ENCODE measurements around the gene PNLDC1. TPM values are rescaled to one million over a fixed set of nuclear protein-coding genes. Genes with fewer than 3 reads are reported as not detected.
A peak's percentile ranks its signal among the peaks of the same experiment; 100 is the strongest.

Gene PNLDC1
- total and polyA plus RNA-seq, 7 donors, result 0.13 to 1.1 (median 0.71) TPM; not detected in 4

GRCh38 chr6:159754959-159755914 is 44.8 kb upstream of the PNLDC1 start:
- H3K4me1 ChIP-seq, result no peaks in the 10 kb centered on the region
- intact Hi-C loops (cut with DNase I), result loop anchor here (5.0 kb wide), 1 partner anchor 32 kb away; the partner anchor contains the start of gene TCP1
- H3K27me3 ChIP-seq, result no peaks in the 10 kb centered on the region
- TF ChIP-seq, protein P1, sequence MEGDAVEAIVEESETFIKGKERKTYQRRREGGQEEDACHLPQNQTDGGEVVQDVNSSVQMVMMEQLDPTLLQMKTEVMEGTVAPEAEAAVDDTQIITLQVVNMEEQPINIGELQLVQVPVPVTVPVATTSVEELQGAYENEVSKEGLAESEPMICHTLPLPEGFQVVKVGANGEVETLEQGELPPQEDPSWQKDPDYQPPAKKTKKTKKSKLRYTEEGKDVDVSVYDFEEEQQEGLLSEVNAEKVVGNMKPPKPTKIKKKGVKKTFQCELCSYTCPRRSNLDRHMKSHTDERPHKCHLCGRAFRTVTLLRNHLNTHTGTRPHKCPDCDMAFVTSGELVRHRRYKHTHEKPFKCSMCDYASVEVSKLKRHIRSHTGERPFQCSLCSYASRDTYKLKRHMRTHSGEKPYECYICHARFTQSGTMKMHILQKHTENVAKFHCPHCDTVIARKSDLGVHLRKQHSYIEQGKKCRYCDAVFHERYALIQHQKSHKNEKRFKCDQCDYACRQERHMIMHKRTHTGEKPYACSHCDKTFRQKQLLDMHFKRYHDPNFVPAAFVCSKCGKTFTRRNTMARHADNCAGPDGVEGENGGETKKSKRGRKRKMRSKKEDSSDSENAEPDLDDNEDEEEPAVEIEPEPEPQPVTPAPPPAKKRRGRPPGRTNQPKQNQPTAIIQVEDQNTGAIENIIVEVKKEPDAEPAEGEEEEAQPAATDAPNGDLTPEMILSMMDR (IDR thresholded peaks at IDR 0.05), result no peak
- TF ChIP-seq POLR2AphosphoS5 (IDR thresholded peaks at IDR 0.05), result peak in 2 of 4 donors; percentile 16 to 30
- no peak overlapping the region for H3K4me3 ChIP-seq
- WGBS, 2 donors, result 80 to 84% methylated on average over 15 of the region's 15 CpGs
- peaks cover 3 to 85% (median 35%) of the 10 kb centered on the region in 4 donors for H3K36me3 ChIP-seq
- no peak for DNase-seq
- H3K9me3 ChIP-seq, result no peaks in the 10 kb centered on the region
- peak overlapping the region in 1 of 4 donors; percentile 17 for H3K27ac ChIP-seq

- Histone ChIP-seq H3K9me3 (no peaks in the 10 kb centered on the region), H3K36me3 (peaks cover 3 to 72% (median 32%) of the 10 kb centered on the region in 4 donors), H3K27me3 (no peaks in the 10 kb centered on the region), H3K27ac (no peak overlapping the region), H3K4me1 (peaks cover 0 to 12% (median 4%) of the 10 kb centered on the region in 4 donors), H3K4me3 (no peak overlapping the region)
- 90 to 96% methylated on average over 4 of the region's 4 CpGs for whole genome bisulfite sequencing, 2 donors
- TF ChIP-seq POLR2AphosphoS5 (IDR thresholded peaks at IDR 0.05) (no peak), EP300 (IDR thresholded peaks at IDR 0.05) (no peak), POLR2A (IDR thresholded peaks at IDR 0.05) (no peak)
- TF ChIP-seq, protein P1 (IDR thresholded peaks at IDR 0.05), result no peak
- intact Hi-C loops (cut with DNase I), result no loop called here
- DNase-seq, result no peak
Observed at GRCh38 chr6:159756508-159756907, 43.6 kb upstream of the PNLDC1 start.

- Histone ChIP-seq H3K4me1 (peaks cover 0 to 20% (median 12%) of the 10 kb centered on the region in 4 donors), H3K9me3 (no peaks in the 10 kb centered on the region), H3K27ac (peak overlapping the region in 1 of 4 donors; percentile 5), H3K4me3 (no peak overlapping the region), H3K36me3 (peaks cover 3 to 54% (median 22%) of the 10 kb centered on the region in 4 donors), H3K27me3 (no peaks in the 10 kb centered on the region)
- TF ChIP-seq POLR2AphosphoS5 (IDR thresholded peaks at IDR 0.05) (no peak), EP300 (IDR thresholded peaks at IDR 0.05) (no peak), POLR2A (IDR thresholded peaks at IDR 0.05) (no peak)
- TF ChIP-seq, protein P1 (IDR thresholded peaks at IDR 0.05), result no peak
- no peak for DNase-seq
- WGBS, 2 donors, result 93 to 95% methylated on average over 7 of the region's 7 CpGs
- intact Hi-C loops (cut with DNase I), result no loop called here
Observed at GRCh38 chr6:159758031-159759001, 41.8 kb upstream of the PNLDC1 start.

GRCh38 chr6:159759645-159760044 is 40.4 kb upstream of the PNLDC1 start:
- no peak overlapping the region for H3K4me3 ChIP-seq
- no peaks in the 10 kb centered on the region for H3K27me3 ChIP-seq
- H3K9me3 ChIP-seq, result no peaks in the 10 kb centered on the region
- no peak for DNase-seq
- H3K27ac ChIP-seq, result peak overlapping the region in 1 of 4 donors; percentile 100
- peaks cover 3 to 47% (median 12%) of the 10 kb centered on the region in 4 donors for H3K36me3 ChIP-seq
- H3K4me1 ChIP-seq, result peaks cover 0 to 20% (median 12%) of the 10 kb centered on the region in 4 donors
- intact Hi-C loops (cut with DNase I), result no loop called here
- 20 to 68% methylated on average over 1 to 2 of the region's 2 CpGs for WGBS, 2 donors
- TF ChIP-seq, protein P1 (IDR thresholded peaks at IDR 0.05), result no peak
- TF ChIP-seq EP300 (IDR thresholded peaks at IDR 0.05), result no peak
- no peak for TF ChIP-seq POLR2A (IDR thresholded peaks at IDR 0.05)
- TF ChIP-seq POLR2AphosphoS5 (IDR thresholded peaks at IDR 0.05), result no peak

Data from sigmoid colon (tissue), 7 donors.